NCI-H526 (cell line): ENCODE data around the gene ATG10.

Source experiments
- DNase-seq, 2 experiments: peaks; one replicate each; lab custom pipeline; 2025; lab: John Stamatoyannopoulos, UW

Gene ATG10

DNA sequence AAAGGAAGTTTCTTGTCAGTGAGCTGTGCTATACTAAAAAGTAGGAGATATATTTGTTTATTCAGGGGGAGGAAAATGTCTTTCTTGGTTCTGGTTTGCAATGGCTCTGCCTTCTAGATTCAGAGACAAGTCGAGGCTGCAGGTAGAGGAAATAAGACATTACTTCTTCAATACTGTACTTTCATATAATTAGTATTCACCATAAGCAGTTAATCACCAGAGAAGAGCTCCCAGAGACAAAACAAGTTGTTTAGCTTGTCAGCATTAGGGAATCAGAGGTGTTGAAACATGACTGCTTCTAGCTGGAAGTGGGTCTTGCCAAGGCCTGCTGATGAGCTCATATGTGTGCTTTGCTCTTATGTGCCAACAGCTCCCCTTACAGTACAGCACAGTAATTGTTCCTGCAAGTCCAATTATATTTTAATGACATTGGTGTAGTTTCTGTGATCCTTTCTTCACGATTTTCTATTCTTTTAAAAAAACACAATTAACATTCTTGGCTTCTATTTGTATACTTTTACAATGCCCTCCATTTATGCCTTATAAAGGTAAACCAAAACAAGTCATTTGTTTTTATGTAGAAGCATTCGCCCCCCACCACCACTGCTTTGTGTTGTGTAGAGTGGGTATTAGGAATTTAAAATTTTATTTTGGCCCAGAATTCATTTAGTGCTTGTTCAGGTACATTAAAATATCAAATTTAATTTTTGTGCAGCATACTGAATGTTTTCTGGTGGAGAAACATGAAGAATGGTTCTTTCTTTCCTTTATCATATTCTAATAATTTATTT, 194.1 kb downstream of the ATG10 start:
- peak; percentile 17 to 63 for DNase-seq

DNA sequence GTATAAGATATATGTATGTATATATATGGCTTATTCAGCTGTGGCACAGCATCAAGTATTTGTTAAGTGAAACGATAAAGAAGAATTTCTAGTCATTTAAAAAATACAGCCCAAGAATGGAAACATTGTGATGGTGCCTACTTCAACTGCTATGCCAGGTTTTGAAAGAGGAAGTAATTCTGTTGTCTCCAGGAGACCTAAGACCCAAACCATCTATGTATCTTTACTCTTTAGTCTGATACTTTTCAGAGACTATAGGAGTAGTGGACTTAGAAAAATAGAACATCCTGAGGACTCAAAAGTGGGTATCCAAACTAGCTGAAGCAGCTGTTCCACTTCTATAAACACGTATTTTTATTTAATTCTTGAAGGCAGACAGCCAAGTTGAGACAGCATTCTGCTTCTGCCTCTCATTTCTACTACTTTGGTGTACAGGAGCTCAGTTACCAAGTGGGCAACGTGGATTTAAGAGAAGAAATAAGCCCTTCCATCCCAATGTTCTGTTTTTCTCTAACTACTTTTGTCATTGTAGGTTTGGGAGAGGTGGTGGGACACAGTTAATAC, 195.6 kb downstream of the ATG10 start:
- DNase-seq, result no peak

- DNase-seq, result no peak
These were observed 196.5 kb downstream of the ATG10 start for GRCh38 chr5:82168294-82168693.

- no peak for DNase-seq
These were observed 198.1 kb downstream of the ATG10 start for GRCh38 chr5:82169892-82170291.

GRCh38 chr5:82174128-82174918, 202.5 kb downstream of the ATG10 start:
- peak in 1 of 2 experiments; percentile 62 for DNase-seq

GRCh38 chr5:82174919-82175219, 203.0 kb downstream of the ATG10 start:
- DNase-seq, result no peak

- peak in 1 of 2 experiments; percentile 43 for DNase-seq
These were observed 204.4 kb downstream of the ATG10 start for GRCh38 chr5:82176115-82176814.

GRCh38 chr5:82178378-82178777, 206.6 kb downstream of the ATG10 start:
- no peak for DNase-seq

GRCh38 chr5:82182662-82183061, 210.8 kb downstream of the ATG10 start:
- DNase-seq, result no peak

DNA sequence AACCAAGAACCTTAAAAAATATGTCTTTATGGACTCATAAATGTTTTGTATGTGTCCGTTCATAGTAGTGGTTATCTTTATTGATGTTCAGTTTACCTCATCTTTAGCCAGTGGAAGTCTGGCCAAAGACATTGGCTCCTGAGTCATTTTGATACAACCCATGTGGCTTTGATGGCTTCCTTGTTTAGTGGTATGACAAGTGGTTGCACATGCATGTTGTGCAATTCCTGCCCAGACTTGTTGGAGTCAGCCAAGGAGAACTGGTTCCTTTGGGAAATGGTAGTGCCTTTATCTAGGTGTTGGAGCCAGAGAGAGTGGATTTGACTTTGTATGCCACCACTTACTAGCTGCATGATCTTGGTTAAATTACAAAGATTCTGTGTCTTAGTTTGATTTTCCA, 212.0 kb downstream of the ATG10 start:
- DNase-seq, result no peak

GRCh38 chr5:82185851-82186250, 214.0 kb downstream of the ATG10 start:
- DNase-seq, result no peak

- no peak for DNase-seq
These were observed 225.7 kb downstream of the ATG10 start for GRCh38 chr5:82197550-82197949.

- no peak for DNase-seq
These were observed 232.7 kb downstream of the ATG10 start for GRCh38 chr5:82204567-82204966.

DNA sequence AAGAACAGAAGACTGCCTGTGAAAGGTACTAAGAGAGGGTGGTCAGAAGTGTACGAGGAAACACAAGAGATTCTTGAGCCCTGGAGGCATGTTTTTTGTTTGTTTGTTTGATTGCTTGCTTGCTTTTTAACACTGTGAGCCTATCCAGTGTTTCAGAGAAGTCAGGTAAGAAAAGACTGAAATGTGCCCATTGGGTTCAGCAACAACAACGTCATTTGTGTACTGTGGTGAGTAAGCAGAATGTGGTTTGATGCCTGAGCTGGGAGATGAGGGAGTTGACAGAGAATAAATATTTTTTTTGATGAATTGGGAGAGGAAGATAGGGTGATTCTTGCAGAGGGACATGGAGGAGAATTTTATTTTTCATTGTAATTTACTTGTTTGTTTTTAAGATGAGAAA, 233.2 kb downstream of the ATG10 start:
- DNase-seq, result no peak

- no peak for DNase-seq
These were observed 236.5 kb downstream of the ATG10 start for GRCh38 chr5:82208371-82208770.

GRCh38 chr5:82211855-82212572, 240.2 kb downstream of the ATG10 start:
- no peak for DNase-seq

DNA sequence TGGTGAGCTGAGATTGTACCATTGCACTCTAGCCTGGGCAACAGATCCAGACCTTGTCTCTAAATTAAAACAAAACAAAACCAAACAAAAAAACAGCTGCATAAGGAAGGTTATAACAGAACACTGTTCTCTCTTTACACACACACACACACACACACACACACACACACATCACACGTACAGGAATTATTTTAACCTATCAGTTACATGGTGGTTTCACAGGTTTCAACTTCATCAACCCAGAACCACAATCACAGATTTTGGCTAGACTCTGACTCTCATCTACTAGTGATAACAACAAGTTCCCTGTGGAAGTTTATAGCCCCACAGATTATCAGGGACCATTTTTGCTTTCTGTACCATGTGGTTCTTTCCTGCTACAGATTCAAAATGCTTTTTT, 246.1 kb downstream of the ATG10 start:
- no peak for DNase-seq

- DNase-seq, result no peak
These were observed 246.7 kb downstream of the ATG10 start for GRCh38 chr5:82218374-82219156.

- DNase-seq, result no peak
These were observed 249.2 kb downstream of the ATG10 start for GRCh38 chr5:82221020-82221419.

DNA sequence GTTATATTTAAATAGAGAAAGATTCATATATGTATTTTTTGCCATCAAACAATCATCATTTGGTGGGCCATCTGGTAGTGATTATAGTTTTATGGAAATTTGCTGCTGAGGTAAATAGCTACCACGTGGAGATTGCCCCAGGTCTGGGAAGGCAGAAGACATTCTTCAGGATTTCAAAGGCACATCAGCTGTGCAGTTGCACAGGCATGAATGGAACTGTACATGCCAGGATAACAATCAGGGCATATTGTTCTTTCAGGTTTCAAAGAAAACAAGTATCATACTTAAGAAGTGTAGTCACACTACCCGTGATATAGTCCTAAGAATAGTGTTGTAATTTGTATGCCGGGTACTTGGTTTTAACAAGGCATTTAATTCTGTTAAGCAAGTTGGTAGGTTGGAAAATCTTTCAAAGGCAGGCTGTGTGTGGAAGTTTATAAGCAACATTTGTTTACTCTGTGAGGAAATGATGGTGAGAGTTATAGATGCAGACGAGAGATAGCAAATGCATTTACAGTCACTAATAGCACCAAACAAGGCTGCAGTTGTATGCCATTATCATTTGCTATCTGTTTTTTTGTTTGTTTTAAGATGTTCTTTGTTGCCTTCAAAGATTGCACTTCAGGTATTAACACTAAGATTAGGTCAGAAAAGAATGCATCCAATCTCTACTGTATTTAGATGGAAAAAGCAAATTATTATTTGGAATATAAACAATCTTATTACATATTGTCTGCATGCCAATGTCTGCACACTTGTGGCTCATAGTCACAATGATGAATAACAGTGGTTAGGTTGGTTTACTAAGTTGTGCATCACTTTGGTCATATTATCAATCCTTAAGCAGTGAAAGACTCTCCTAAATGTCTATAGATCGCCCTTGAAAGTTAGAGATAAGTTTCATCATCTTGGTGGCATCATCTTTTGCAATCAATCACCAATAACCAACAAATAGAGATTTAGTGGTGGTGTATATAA, 251.1 kb downstream of the ATG10 start:
- no peak for DNase-seq
